ENCODE results near the gene CTRB1.
A peak's percentile ranks its signal among the peaks of the same experiment; 100 is the strongest.

Gene CTRB1

GRCh38 chr16:75244844-75245758, 26.3 kb downstream of the CTRB1 start:
- no peak overlapping the region for H2AFZ ChIP-seq (ENCODE audit: low read depth, low read length)
- peaks cover 14% of the 10 kb centered on the region for H3K4me1 ChIP-seq (ENCODE audit: low read length)
- H3K27ac ChIP-seq (ENCODE audit: low read length): no peak overlapping the region
- no peaks in the 10 kb centered on the region for H3K36me3 ChIP-seq (replicated peaks; ENCODE audit: low read depth, low read length)
- no peak overlapping the region for H3K4me3 ChIP-seq (ENCODE audit: low read length)
- H3K79me2 ChIP-seq (ENCODE audit: low read length): no peaks in the 10 kb centered on the region
- no peak overlapping the region for H3K9ac ChIP-seq (ENCODE audit: low read length)
- H3K9me3 ChIP-seq (ENCODE audit: insufficient read depth, low read length): no peaks in the 10 kb centered on the region
- H3K27me3 ChIP-seq (ENCODE audit: low read depth, low read length): peaks cover 8% of the 10 kb centered on the region
- peak overlapping the region; percentile 1; the same call in 1 of the 2 replicates for H3K4me2 ChIP-seq (ENCODE audit: low read length)
- H4K20me1 ChIP-seq (ENCODE audit: insufficient read depth, low read length): peaks cover 34% of the 10 kb centered on the region
- TF ChIP-seq CTCF (IDR thresholded peaks at IDR 0.05; ENCODE audit: low read depth, low read length) (no peak), EZH2phosphoT487 (IDR thresholded peaks at IDR 0.05; ENCODE audit: low read depth) (no peak)

GRCh38 chr16:75246504-75247205, 27.9 kb downstream of the CTRB1 start:
- Histone ChIP-seq H3K4me1 (ENCODE audit: low read length) (peaks cover 14% of the 10 kb centered on the region), H3K9me3 (ENCODE audit: insufficient read depth, low read length) (no peaks in the 10 kb centered on the region), H3K4me3 (ENCODE audit: low read length) (no peak overlapping the region), H3K4me2 (ENCODE audit: low read length) (no peak overlapping the region), H2AFZ (ENCODE audit: low read depth, low read length) (no peak overlapping the region), H4K20me1 (ENCODE audit: insufficient read depth, low read length) (peaks cover 36% of the 10 kb centered on the region), H3K27me3 (ENCODE audit: low read depth, low read length) (peaks cover 17% of the 10 kb centered on the region), H3K9ac (ENCODE audit: low read length) (no peak overlapping the region), H3K36me3 (replicated peaks; ENCODE audit: low read depth, low read length) (no peaks in the 10 kb centered on the region), H3K27ac (ENCODE audit: low read length) (no peak overlapping the region), H3K79me2 (ENCODE audit: low read length) (no peaks in the 10 kb centered on the region)
- TF ChIP-seq EZH2phosphoT487 (IDR thresholded peaks at IDR 0.05; ENCODE audit: low read depth) (no peak), CTCF (IDR thresholded peaks at IDR 0.05; ENCODE audit: low read depth, low read length) (no peak)

- Histone ChIP-seq H3K4me3 (ENCODE audit: low read length) (no peak overlapping the region), H4K20me1 (ENCODE audit: insufficient read depth, low read length) (peaks cover 42% of the 10 kb centered on the region), H3K36me3 (replicated peaks; ENCODE audit: low read depth, low read length) (no peaks in the 10 kb centered on the region), H3K4me1 (ENCODE audit: low read length) (peaks cover 14% of the 10 kb centered on the region), H3K27ac (ENCODE audit: low read length) (no peak overlapping the region), H3K9me3 (ENCODE audit: insufficient read depth, low read length) (no peaks in the 10 kb centered on the region), H2AFZ (ENCODE audit: low read depth, low read length) (no peak overlapping the region), H3K9ac (ENCODE audit: low read length) (no peak overlapping the region), H3K27me3 (ENCODE audit: low read depth, low read length) (peaks cover 23% of the 10 kb centered on the region), H3K79me2 (ENCODE audit: low read length) (no peaks in the 10 kb centered on the region), H3K4me2 (ENCODE audit: low read length) (no peak overlapping the region)
- no peak for TF ChIP-seq EZH2phosphoT487 (IDR thresholded peaks at IDR 0.05; ENCODE audit: low read depth)
- no peak for TF ChIP-seq CTCF (IDR thresholded peaks at IDR 0.05; ENCODE audit: low read depth, low read length)
Measured at GRCh38 chr16:75247249-75247648, 28.5 kb downstream of the CTRB1 start.

- peaks cover 51% of the 10 kb centered on the region for H4K20me1 ChIP-seq (ENCODE audit: insufficient read depth, low read length)
- H3K27me3 ChIP-seq (ENCODE audit: low read depth, low read length): peaks cover 28% of the 10 kb centered on the region
- no peak for TF ChIP-seq EZH2phosphoT487 (IDR thresholded peaks at IDR 0.05; ENCODE audit: low read depth)
- no peak overlapping the region for H3K4me3 ChIP-seq (ENCODE audit: low read length)
- H3K4me1 ChIP-seq (ENCODE audit: low read length): peaks cover 14% of the 10 kb centered on the region
- no peak overlapping the region for H3K27ac ChIP-seq (ENCODE audit: low read length)
- H3K9ac ChIP-seq (ENCODE audit: low read length): no peak overlapping the region
- no peaks in the 10 kb centered on the region for H3K36me3 ChIP-seq (replicated peaks; ENCODE audit: low read depth, low read length)
- no peaks in the 10 kb centered on the region for H3K9me3 ChIP-seq (ENCODE audit: insufficient read depth, low read length)
- no peak overlapping the region for H2AFZ ChIP-seq (ENCODE audit: low read depth, low read length)
- H3K4me2 ChIP-seq (ENCODE audit: low read length): no peak overlapping the region
- no peaks in the 10 kb centered on the region for H3K79me2 ChIP-seq (ENCODE audit: low read length)
Measured at GRCh38 chr16:75248142-75248535, 29.4 kb downstream of the CTRB1 start.
